Inferior parietal cortex (tissue), 1 donor: ENCODE measurements around the gene USP11.

ENCODE experiments used
- DNase-seq: peaks from one replicate; pipeline ENCODE4 v3.0.0-alpha.2; 2016; ENCODE audit errors: extremely low spot score

The USP11 gene

DNA sequence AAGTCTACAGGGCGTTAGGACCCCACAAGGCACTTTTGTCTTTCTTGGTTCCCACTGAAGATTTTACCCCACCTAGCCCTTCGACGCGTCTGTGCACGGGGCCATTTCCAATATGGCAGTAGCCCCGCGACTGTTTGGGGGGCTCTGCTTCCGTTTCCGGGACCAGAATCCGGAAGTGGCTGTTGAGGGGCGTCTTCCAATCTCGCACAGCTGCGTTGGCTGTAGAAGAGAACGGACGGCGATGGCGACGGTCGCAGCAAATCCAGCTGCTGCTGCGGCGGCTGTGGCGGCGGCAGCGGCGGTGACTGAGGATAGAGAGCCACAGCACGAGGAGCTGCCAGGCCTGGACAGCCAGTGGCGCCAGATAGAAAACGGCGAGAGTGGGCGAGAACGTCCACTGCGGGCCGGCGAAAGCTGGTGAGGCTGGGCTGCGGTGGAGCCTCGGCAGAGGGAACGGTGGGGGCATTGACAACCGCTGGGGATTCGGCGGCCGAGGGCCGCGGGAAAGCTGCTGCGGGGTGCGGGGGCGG lies at the start of gene USP11:
TSS of gene USP11 (plus strand) at position 207 of the 530 bp plus-strand sequence. CDS start at position 242, 35 bp downstream.
- peak; percentile 54 for DNase-seq

DNA sequence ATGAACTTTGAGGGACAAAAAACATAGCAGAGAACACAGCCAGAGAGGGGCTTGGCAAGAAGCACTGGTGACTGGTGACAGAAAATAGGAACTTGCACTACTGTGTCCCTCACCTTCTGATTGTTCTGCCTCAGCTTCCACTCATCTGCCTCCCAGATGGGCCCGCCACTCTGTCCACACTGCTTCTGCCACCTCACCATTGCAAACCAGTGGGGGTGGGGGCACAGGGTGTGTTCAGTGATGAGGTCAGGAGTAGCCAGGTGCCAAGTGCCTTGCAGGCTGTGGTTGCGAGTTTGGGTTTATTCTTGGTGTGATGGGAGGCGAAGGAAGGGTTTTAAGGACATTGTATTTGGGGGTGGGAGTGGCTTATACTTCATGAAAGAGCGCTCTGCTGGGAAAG lies 48.3 kb upstream of the USP11 start:
- DNase-seq = no peak

GRCh38 chrX:47185241-47185640 lies 47.6 kb upstream of the USP11 start:
- no peak for DNase-seq

DNA sequence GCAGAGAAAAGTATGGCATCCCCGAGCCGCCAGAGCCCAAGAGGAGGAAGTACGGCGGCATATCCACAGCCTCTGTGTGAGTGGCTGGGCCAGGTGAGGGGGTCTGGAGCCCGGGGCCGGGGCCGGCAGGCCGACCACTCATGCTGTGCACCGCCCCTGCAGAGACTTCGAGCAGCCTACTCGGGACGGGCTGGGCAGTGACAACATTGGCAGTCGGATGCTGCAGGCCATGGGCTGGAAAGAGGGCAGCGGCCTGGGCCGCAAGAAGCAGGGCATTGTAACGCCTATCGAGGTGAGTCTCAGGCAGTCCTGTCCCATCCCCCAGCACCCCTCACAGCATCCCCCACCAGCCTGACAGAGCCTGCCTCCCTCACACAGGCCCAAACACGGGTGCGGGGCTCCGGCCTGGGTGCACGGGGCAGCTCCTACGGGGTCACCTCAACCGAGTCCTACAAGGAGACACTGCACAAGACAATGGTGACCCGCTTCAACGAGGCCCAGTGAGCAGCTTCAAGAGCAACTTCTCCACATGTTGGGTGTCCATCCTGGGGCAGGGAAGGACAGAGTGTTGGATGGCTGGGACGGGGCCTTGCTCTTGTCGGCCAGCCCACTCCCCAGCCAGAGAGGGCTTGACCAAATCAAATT lies 46.6 kb upstream of the USP11 start:
- DNase-seq = no peak

DNA sequence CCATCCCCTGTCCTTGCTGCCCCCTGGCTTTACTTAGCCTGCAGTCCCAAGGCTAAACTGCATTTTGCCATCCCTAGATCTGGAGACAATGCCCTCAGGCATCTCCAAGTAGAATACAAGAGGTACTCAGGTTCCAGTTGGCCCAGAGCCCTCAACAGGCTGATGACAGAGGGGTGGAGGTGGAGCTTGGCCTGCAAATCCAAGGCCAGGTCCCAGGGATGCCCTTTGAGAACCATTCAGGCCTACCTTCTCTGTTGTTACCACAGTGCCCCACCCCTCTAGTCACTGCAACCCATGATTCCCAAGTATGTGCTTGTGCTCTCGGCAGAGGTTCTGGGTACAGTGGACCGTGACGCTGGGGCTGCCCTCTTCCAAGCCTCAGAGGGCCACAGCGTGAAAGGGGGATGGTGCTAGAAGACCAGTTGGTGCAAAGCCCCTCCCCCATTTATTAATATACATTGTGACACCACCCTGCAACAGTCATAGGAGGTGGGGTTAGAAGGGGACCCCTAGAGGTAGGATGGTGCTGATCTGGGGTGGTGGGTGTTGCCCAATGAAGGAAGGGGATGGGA lies 45.6 kb upstream of the USP11 start:
- DNase-seq = no peak

- DNase-seq = no peak
These were observed 42.9 kb upstream of the USP11 start for GRCh38 chrX:47189906-47190305.

- peak; percentile 82 for DNase-seq
These were observed 42.2 kb upstream of the USP11 start for GRCh38 chrX:47190445-47191269.

GRCh38 chrX:47191331-47191730 lies 41.5 kb upstream of the USP11 start:
- no peak for DNase-seq

DNA sequence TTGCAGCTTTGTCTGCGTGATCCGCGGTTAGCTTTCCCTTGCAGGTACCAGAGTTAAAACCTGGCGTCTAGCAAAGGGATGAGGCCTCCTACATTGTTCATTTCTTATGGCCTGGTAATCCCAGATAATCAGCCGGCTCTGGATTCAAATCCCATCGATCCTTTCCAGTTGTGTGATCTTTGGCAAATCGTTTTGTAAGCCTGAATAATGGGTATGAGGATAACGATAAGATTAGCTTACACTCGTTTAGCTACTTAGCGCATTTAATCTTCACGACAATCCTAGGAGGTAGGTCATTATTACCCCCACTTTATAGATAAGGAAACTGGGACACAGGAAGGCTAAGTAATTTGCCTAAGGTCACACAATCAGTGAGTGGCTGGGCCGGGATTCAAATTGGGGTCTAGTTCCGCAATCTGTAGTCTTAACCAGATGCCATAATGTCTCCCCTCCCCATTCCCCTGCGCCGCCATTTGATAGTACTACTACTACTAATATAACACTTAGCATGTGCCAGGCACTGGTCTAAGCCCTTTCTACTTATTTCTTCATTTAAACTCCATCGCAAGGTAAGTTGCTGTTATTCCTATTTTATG lies 40.9 kb upstream of the USP11 start:
- DNase-seq = no peak

GRCh38 chrX:47193475-47194193 lies 39.2 kb upstream of the USP11 start, which contains the start of gene UBA1:
UBA1 (plus strand) TSS chrX:47193829; CDS start chrX:47198803, 4,974 bp downstream.
- DNase-seq = peak; percentile 95

GRCh38 chrX:47194194-47194787 lies 38.5 kb upstream of the USP11 start:
- DNase-seq = no peak

DNA sequence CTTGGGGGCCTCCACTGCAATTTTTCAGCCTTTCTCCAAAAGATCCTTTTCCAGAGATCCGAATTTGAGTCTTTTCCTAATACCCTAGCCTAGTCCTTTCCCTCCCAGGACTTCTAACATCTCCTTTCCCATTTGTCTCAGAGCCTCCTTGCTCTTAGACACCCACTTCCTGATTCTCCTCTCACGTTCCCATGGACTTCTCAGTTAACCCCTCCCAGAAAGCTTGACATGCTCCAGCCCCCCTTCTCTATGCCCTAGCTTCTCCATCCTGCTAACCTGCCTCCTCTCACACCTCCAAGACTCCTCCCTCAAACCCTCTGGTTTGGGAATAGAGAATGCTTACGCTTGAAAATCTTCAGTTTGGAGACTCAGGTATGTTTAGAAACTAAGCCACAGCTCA lies 36.7 kb upstream of the USP11 start:
- DNase-seq = no peak

DNA sequence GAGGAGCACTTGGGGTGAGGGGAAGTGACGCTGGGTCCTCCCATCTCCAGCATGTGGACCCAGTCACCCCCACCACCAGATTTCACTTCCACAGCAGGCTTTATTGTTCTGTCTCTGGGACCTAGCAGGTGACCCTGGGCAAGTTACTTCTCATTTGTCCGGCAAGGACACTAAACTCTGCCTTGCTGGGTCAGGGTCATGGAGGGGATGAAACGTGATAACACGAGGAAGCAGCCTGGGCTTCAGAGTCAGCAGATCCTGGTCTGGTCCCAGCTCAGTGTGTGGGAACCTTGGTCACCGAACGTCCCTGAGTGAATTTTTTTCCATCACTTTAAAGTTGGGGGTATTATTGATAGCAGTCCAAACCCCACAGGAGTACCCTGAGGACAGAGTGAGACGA lies 35.3 kb upstream of the USP11 start:
- no peak for DNase-seq

- no peak for DNase-seq
These were observed 34.7 kb upstream of the USP11 start for GRCh38 chrX:47198026-47198686.

DNA sequence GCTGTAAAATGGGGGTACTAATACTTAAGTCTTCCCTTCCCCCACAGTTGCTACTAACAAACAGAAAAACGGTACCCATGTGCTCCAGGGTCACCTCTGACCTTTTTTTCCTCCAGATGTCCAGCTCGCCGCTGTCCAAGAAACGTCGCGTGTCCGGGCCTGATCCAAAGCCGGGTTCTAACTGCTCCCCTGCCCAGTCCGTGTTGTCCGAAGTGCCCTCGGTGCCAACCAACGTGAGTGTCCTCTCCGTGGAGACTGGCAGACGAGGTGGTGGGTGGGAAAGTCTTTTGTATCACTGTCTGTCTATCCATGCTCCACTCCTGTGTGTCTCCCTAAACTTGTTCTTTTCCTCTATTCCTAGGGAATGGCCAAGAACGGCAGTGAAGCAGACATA lies 34.1 kb upstream of the USP11 start:
- DNase-seq = no peak

GRCh38 chrX:47199286-47199685 lies 33.5 kb upstream of the USP11 start:
- DNase-seq = no peak

- DNase-seq = no peak
These were observed 32.2 kb upstream of the USP11 start for GRCh38 chrX:47200385-47201150.

DNA sequence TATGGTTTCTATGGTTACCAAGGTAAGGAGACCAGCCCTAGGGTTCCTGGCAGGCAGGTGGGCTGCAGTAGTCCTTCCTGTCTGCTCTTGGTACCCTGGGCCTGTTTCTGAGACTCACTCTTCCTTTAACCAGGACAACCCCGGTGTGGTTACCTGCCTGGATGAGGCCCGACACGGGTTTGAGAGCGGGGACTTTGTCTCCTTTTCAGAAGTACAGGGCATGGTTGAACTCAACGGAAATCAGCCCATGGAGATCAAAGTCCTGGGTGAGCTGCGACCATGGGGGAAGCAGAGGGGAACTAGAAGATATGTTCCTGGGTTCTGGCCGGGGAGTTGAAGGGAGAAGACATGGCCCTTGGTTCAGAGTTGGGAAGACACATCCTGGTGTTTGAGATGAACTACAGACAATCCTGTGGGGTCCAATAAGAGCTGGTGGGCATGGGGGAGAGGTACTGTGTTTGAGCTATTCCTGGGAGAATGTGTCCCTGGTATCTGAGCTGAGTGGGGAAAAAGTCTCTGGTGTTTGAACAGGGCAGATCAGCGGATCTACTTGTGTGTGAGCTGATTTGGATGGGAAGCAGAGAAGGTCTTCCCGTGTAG lies 31.4 kb upstream of the USP11 start:
- no peak for DNase-seq

- DNase-seq = no peak
These were observed 30.5 kb upstream of the USP11 start for GRCh38 chrX:47202316-47202715.
